H9 (cell line): Measurements from ENCODE around the gene RRAGC. TPM values are rescaled to one million over a fixed set of nuclear protein-coding genes. Genes with fewer than 3 reads are reported as not detected.

Experiments
- DNase-seq: peaks from one replicate; pipeline ENCODE4 v3.0.0-alpha.2; 2017
- H2AFZ ChIP-seq: one replicate; pipeline ENCODE4 v1.6.1; 2013; ENCODE audit warnings: mild to moderate bottlenecking, low read length, control low read depth, moderate library complexity
- H2AK5ac ChIP-seq: 2 replicates; pipeline ENCODE4 v1.6.1; 2013; ENCODE audit warnings: low read length, control low read depth, mixed read lengths; ENCODE audit not compliant: insufficient read length
- H2BK120ac ChIP-seq: one replicate; pipeline ENCODE4 v1.6.1; 2013; ENCODE audit warnings: low read depth, mild to moderate bottlenecking, low read length, control low read depth, inconsistent platforms; ENCODE audit not compliant: poor library complexity, severe bottlenecking
- H2BK12ac ChIP-seq: 2 replicates; pipeline ENCODE4 v1.6.1; 2013; ENCODE audit warnings: low read length, control low read depth, mixed read lengths, low read depth; ENCODE audit not compliant: insufficient read length
- H2BK15ac ChIP-seq: 2 replicates; pipeline ENCODE4 v1.6.1; 2013; ENCODE audit warnings: low read depth, low read length, control low read depth
- H2BK20ac ChIP-seq: one replicate; pipeline ENCODE4 v1.6.1; 2013; ENCODE audit warnings: low read depth, mild to moderate bottlenecking, low read length, control low read depth, inconsistent platforms; ENCODE audit not compliant: poor library complexity, severe bottlenecking
- H2BK5ac ChIP-seq: 2 replicates; pipeline ENCODE4 v1.6.1; 2013; ENCODE audit warnings: low read length, control low read depth, mixed read lengths; ENCODE audit not compliant: insufficient read length
- H3K14ac ChIP-seq: 2 replicates; pipeline ENCODE4 v1.6.1; 2013; ENCODE audit warnings: low read length, control low read depth; ENCODE audit not compliant: insufficient read depth
- H3K18ac ChIP-seq: 2 replicates; pipeline ENCODE4 v1.6.1; 2013; ENCODE audit warnings: low read depth, mild to moderate bottlenecking, mixed read lengths, low read length, control low read depth; ENCODE audit not compliant: insufficient read length
- H3K23ac ChIP-seq: 2 replicates; pipeline ENCODE4 v1.6.1; 2013; ENCODE audit warnings: low read length, control low read depth, mixed read lengths, low read depth; ENCODE audit not compliant: insufficient read length
- H3K23me2 ChIP-seq: 2 replicates; pipeline ENCODE4 v1.6.1; 2013; ENCODE audit warnings: low read depth, mild to moderate bottlenecking, mixed read lengths, low read length, control low read depth; ENCODE audit not compliant: insufficient read length, poor library complexity, severe bottlenecking
- H3K27ac ChIP-seq: 2 replicates; pipeline ENCODE4 v1.5.1; 2013; ENCODE audit warnings: low read length, control low read depth, mixed read lengths, low read depth; ENCODE audit not compliant: insufficient read length
- H3K27me3 ChIP-seq: 2 replicates; pipeline ENCODE4 v1.6.1; 2013; ENCODE audit warnings: low read length, control low read depth, inconsistent platforms; ENCODE audit not compliant: insufficient read depth
- H3K4ac ChIP-seq: 2 replicates; pipeline ENCODE4 v1.6.1; 2013; ENCODE audit warnings: low read depth, mild to moderate bottlenecking, control low read depth, inconsistent platforms, low read length, moderate library complexity
- H3K4me1 ChIP-seq: 2 replicates; pipeline ENCODE4 v1.6.1; 2013; ENCODE audit warnings: low read length, control low read depth, inconsistent platforms; ENCODE audit not compliant: insufficient read depth
- H3K4me2 ChIP-seq: 2 replicates; pipeline ENCODE4 v1.6.1; 2013; ENCODE audit warnings: low read length, control low read depth, mixed read lengths; ENCODE audit not compliant: insufficient read length, insufficient read depth
- H3K56ac ChIP-seq: 2 replicates; pipeline ENCODE4 v1.6.1; 2013; ENCODE audit warnings: low read depth, mild to moderate bottlenecking, mixed read lengths, low read length, control low read depth; ENCODE audit not compliant: insufficient read length
- H3K79me1 ChIP-seq: 2 replicates; pipeline ENCODE4 v1.6.1; 2013; ENCODE audit warnings: low read depth, mild to moderate bottlenecking, moderate library complexity, low read length, control low read depth, inconsistent platforms; ENCODE audit not compliant: insufficient read depth, poor library complexity, severe bottlenecking
- H3K79me2 ChIP-seq: 2 replicates; pipeline ENCODE4 v1.6.1; 2013; ENCODE audit warnings: low read length, control low read depth, inconsistent platforms; ENCODE audit not compliant: insufficient read depth
- H3K9ac ChIP-seq: 2 replicates; pipeline ENCODE4 v1.6.1; 2013; ENCODE audit warnings: low read length, control low read depth, mixed read lengths; ENCODE audit not compliant: insufficient read length; ENCODE audit errors: extremely low read depth
- H3K9me3 ChIP-seq: one replicate; pipeline ENCODE4 v1.6.1; 2013; ENCODE audit warnings: low read depth, low read length, inconsistent platforms; ENCODE audit not compliant: control insufficient read depth
- H3T11ph ChIP-seq: one replicate; pipeline ENCODE4 v1.6.1; 2013; ENCODE audit warnings: mild to moderate bottlenecking, low read length, control low read depth, inconsistent platforms
- H4K20me1 ChIP-seq: one replicate; pipeline ENCODE4 v1.6.1; 2013; ENCODE audit not compliant: control insufficient read depth, insufficient read length, insufficient read depth
- H4K5ac ChIP-seq: 2 replicates; pipeline ENCODE4 v1.6.1; 2013; ENCODE audit warnings: low read depth, mild to moderate bottlenecking, mixed read lengths, low read length, control low read depth; ENCODE audit not compliant: insufficient read length
- H4K8ac ChIP-seq: replicated peaks from 2 replicates; pipeline ENCODE4 v1.6.1; 2013; ENCODE audit warnings: low read length, control low read depth, mixed read lengths, low read depth; ENCODE audit not compliant: insufficient read length
- H4K91ac ChIP-seq: 2 replicates; pipeline ENCODE4 v1.6.1; 2013; ENCODE audit warnings: low read depth, mild to moderate bottlenecking, moderate library complexity, mixed read lengths, low read length, control low read depth; ENCODE audit not compliant: insufficient read length
- H3K27ac Mint-ChIP-seq, 3 experiments: 2 replicates in 2 of 3; 3 replicates in 1 of 3; pipeline ENCODE4 v1.8.0; 2020 to 2021; ENCODE audit warnings: mixed read lengths in 3 of 3, mild to moderate bottlenecking in 1 of 3, moderate library complexity in 1 of 3
- H3K27me3 Mint-ChIP-seq: 2 replicates; pipeline ENCODE4 v1.8.0; 2021; ENCODE audit warnings: low read depth, mild to moderate bottlenecking, moderate library complexity, mixed read lengths
- H3K36me3 Mint-ChIP-seq, 3 experiments: 2 replicates in 2 of 3; 3 replicates in 1 of 3; pipeline ENCODE4 v1.8.0; 2020 to 2021; ENCODE audit warnings: low read depth in 3 of 3, mixed read lengths in 3 of 3; ENCODE audit not compliant: insufficient read depth in 1 of 3
- H3K4me1 Mint-ChIP-seq, 2 experiments: 2 replicates each; pipeline ENCODE4 v1.8.0; 2020; ENCODE audit warnings: mixed read lengths in 2 of 2
- H3K4me3 Mint-ChIP-seq, 2 experiments: 2 replicates in 1 of 2; 3 replicates in 1 of 2; pipeline ENCODE4 v1.8.0; 2020 to 2021; ENCODE audit warnings: mild to moderate bottlenecking in 2 of 2, mixed read lengths in 2 of 2, moderate library complexity in 1 of 2
- H3K9me3 Mint-ChIP-seq, 2 experiments: 2 replicates in 1 of 2; 3 replicates in 1 of 2; pipeline ENCODE4 v1.8.0; 2020; ENCODE audit warnings: mild to moderate bottlenecking in 2 of 2, mixed read lengths in 2 of 2, moderate library complexity in 1 of 2
- whole genome bisulfite sequencing: extraction: QIAGEN DNeasy Blood & Tissue Kit; methylation state at CpG from one replicate; pipeline ENCODE4 v1.1.7; 2013; ENCODE audit warnings: missing lambda C conversion rate, low lambda C conversion rate, mixed read lengths; ENCODE audit not compliant: insufficient read length; ENCODE audit errors: extremely low coverage; 5-methylcytosine and 5-hydroxymethylcytosine counted together
- total RNA-seq: library from RNA; stranded (reverse); gene quantifications from 2 replicates; pipeline ENCODE4 v1.2.1, GENCODE V29; 2021
- TF ChIP-seq, protein P1 (sequence below): fragments of 200-600 bp; sonication (generic); conservative IDR thresholded peaks from 3 replicates; pipeline ENCODE4 v1.8.0; 2021; ENCODE audit warnings: antibody characterized with exemption, mild to moderate bottlenecking

Gene RRAGC
- total RNA-seq, 1 experiment from 2014 or later: 17.9 TPM

DNA sequence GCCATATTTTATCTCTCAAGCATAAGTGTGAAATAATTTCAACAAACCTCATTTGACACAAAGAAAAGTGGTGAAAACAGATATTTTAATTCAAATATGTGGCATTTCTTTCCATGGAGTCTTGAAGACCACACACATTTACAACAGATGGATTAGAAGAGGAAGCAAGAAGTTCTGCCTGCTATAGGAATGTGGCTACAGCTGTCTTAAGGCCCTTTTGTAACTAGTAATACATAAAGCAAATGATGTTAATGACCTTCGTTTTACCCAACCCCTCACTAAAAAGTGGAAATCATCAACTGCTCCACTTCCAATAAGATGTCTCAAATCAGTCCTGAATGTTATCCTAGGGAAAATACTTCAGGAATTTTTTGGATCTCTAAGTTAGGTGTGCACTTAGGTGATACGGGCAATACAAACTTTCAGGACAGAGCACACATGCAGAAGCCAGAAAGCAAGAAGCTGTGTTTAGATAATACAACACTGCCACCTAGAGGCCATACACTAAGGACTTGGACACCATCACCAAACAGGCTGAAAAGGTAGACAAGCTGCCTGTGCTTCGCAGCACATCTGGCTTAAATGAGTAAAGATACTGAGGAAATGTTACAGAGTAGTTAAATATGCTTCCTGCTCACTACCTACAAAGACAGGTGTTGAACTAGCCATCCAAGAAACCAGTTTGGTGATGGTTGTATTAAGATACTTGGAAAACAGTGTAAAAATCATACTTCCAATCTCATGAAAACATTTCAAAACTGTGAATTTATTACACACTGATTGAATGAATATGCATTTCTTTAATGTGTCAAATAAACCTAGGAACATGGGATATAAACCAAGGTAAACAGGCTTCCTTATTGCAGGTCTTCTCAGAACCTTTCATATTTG lies 24.4 kb downstream of the RRAGC start:
- Histone ChIP-seq H3T11ph (no peak overlapping the region), H4K91ac (no peak overlapping the region), H3K79me2 (no peaks in the 10 kb centered on the region), H3K4me2 (no peak overlapping the region), H3K9ac (no peak overlapping the region), H2BK5ac (no peak overlapping the region), H3K27me3 (no peaks in the 10 kb centered on the region), H3K9me3 (no peaks in the 10 kb centered on the region), H2BK120ac (no peak overlapping the region), H4K20me1 (no peaks in the 10 kb centered on the region), H3K23me2 (no peaks in the 10 kb centered on the region), H3K27ac (no peak overlapping the region), H2AFZ (no peak overlapping the region), H3K23ac (no peak overlapping the region), H4K5ac (no peak overlapping the region), H3K18ac (no peak overlapping the region), H3K79me1 (no peaks in the 10 kb centered on the region), H4K8ac (no peak overlapping the region), H2BK12ac (no peak overlapping the region), H3K4ac (no peak overlapping the region), H2AK5ac (no peak overlapping the region), H3K14ac (no peak overlapping the region), H3K4me1 (no peaks in the 10 kb centered on the region; the same call in 1 of the 2 replicates), H2BK20ac (no peak overlapping the region), H3K56ac (no peak overlapping the region), H2BK15ac (no peak overlapping the region)
- WGBS: no CpG with 5 or more reads among the region's 3 CpGs
- H3K27me3 Mint-ChIP-seq: peaks cover 5% of the 10 kb centered on the region
- H3K36me3 Mint-ChIP-seq: peaks cover 3 to 20% (median 18%) of the 10 kb centered on the region in 3 experiments; a peak in 6 of 7 replicates
- H3K4me3 Mint-ChIP-seq: no peak overlapping the region
- DNase-seq: peak; percentile 63
- H3K27ac Mint-ChIP-seq: no peak overlapping the region
- no peaks in the 10 kb centered on the region for H3K9me3 Mint-ChIP-seq
- H3K4me1 Mint-ChIP-seq: peaks cover 15 to 26% of the 10 kb centered on the region in 2 experiments
- TF ChIP-seq, protein P1, sequence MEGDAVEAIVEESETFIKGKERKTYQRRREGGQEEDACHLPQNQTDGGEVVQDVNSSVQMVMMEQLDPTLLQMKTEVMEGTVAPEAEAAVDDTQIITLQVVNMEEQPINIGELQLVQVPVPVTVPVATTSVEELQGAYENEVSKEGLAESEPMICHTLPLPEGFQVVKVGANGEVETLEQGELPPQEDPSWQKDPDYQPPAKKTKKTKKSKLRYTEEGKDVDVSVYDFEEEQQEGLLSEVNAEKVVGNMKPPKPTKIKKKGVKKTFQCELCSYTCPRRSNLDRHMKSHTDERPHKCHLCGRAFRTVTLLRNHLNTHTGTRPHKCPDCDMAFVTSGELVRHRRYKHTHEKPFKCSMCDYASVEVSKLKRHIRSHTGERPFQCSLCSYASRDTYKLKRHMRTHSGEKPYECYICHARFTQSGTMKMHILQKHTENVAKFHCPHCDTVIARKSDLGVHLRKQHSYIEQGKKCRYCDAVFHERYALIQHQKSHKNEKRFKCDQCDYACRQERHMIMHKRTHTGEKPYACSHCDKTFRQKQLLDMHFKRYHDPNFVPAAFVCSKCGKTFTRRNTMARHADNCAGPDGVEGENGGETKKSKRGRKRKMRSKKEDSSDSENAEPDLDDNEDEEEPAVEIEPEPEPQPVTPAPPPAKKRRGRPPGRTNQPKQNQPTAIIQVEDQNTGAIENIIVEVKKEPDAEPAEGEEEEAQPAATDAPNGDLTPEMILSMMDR: peak; percentile 89
